ENCODE results near the gene NOS2. TPM values are rescaled to one million over a fixed set of nuclear protein-coding genes. Genes with fewer than 3 reads are reported as not detected.

NOS2 gene
- total and polyA plus RNA-seq, 2 donors (not counting 1 experiment from before 2014, with no cell fraction given), result under 0.01 TPM; not detected in 1

GRCh38 chr17:27766438-27766837 is 33.9 kb downstream of the NOS2 start:
- H4K20me1 ChIP-seq (ENCODE audit: control insufficient read depth, extremely low read depth, insufficient read depth, low read length), result no peaks in the 10 kb centered on the region
- no peak overlapping the region for H3K27ac ChIP-seq (ENCODE audit: insufficient read depth, low read length)
- no peak overlapping the region for H3K4me2 ChIP-seq (ENCODE audit: extremely low read depth, insufficient read depth, low read length)
- no peaks in the 10 kb centered on the region for H3K9me3 ChIP-seq (ENCODE audit: control insufficient read depth, insufficient read depth, low read depth, low read length)
- no peaks in the 10 kb centered on the region for H3K4me1 ChIP-seq (ENCODE audit: control insufficient read depth, extremely low read depth, insufficient read depth, low read length)
- H3K9ac ChIP-seq (ENCODE audit: insufficient read depth, low read length), result no peak overlapping the region
- no peak overlapping the region for H2AFZ ChIP-seq (ENCODE audit: low read length)
- no peak for TF ChIP-seq EZH2 (IDR thresholded peaks at IDR 0.05; ENCODE audit: low read length, missing control alignments)
- no peaks in the 10 kb centered on the region for H3K36me3 ChIP-seq (ENCODE audit: control insufficient read depth, insufficient read depth, low read length)
- no peaks in the 10 kb centered on the region for H3K27me3 ChIP-seq (ENCODE audit: control insufficient read depth, insufficient read depth, low read length)
- H3K79me2 ChIP-seq (ENCODE audit: control insufficient read depth, insufficient read depth, low read length), result no peaks in the 10 kb centered on the region
- no peak for DNase-seq (ENCODE audit: low read depth in 2 of 2)
- no peak overlapping the region for H3K4me3 ChIP-seq (replicated peaks in 1 of 4; ENCODE audit: control extremely low read depth in 1 of 4, insufficient read depth in 1 of 4, low read depth in 3 of 4, low read length in 4 of 4)

DNA sequence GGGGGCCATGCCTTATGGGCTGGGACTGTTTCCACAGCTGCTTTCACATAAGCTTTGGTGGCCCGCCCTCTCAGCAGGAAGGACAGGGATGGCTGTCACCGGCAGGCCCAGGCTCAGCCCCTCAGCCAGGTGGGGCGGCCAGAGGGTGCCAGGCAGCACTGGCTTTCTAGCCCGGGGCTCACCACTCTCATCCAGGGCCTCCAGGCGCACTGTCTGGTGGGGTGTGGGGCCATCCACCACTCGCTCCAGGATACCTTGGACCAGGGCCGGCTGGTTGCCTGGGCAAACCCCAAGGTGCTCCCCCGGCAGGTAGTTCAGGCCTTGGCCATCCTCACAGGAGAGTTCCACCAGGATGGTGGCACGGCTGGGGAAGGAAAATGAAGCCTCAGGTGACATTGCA is 35.0 kb downstream of the NOS2 start:
- H3K36me3 ChIP-seq (ENCODE audit: control insufficient read depth, insufficient read depth, low read length), result no peaks in the 10 kb centered on the region
- H3K27ac ChIP-seq (ENCODE audit: insufficient read depth, low read length), result no peak overlapping the region
- H2AFZ ChIP-seq (ENCODE audit: low read length), result no peak overlapping the region
- H3K4me2 ChIP-seq (ENCODE audit: extremely low read depth, insufficient read depth, low read length), result no peak overlapping the region
- no peaks in the 10 kb centered on the region for H3K27me3 ChIP-seq (ENCODE audit: control insufficient read depth, insufficient read depth, low read length)
- H3K4me1 ChIP-seq (ENCODE audit: control insufficient read depth, extremely low read depth, insufficient read depth, low read length), result no peaks in the 10 kb centered on the region
- no peak for TF ChIP-seq EZH2 (IDR thresholded peaks at IDR 0.05; ENCODE audit: low read length, missing control alignments)
- TF ChIP-seq, protein P1, sequence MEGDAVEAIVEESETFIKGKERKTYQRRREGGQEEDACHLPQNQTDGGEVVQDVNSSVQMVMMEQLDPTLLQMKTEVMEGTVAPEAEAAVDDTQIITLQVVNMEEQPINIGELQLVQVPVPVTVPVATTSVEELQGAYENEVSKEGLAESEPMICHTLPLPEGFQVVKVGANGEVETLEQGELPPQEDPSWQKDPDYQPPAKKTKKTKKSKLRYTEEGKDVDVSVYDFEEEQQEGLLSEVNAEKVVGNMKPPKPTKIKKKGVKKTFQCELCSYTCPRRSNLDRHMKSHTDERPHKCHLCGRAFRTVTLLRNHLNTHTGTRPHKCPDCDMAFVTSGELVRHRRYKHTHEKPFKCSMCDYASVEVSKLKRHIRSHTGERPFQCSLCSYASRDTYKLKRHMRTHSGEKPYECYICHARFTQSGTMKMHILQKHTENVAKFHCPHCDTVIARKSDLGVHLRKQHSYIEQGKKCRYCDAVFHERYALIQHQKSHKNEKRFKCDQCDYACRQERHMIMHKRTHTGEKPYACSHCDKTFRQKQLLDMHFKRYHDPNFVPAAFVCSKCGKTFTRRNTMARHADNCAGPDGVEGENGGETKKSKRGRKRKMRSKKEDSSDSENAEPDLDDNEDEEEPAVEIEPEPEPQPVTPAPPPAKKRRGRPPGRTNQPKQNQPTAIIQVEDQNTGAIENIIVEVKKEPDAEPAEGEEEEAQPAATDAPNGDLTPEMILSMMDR (conservative IDR thresholded peaks at IDR 0.05 in 1 of 2, IDR thresholded peaks at IDR 0.05 in 1 of 2; ENCODE audit: low read depth in 1 of 2, low read length in 2 of 2), result no peak
- no peaks in the 10 kb centered on the region for H3K9me3 ChIP-seq (ENCODE audit: control insufficient read depth, insufficient read depth, low read depth, low read length)
- no peak overlapping the region for H3K9ac ChIP-seq (ENCODE audit: insufficient read depth, low read length)
- no peaks in the 10 kb centered on the region for H3K79me2 ChIP-seq (ENCODE audit: control insufficient read depth, insufficient read depth, low read length)
- H4K20me1 ChIP-seq (ENCODE audit: control insufficient read depth, extremely low read depth, insufficient read depth, low read length), result no peaks in the 10 kb centered on the region
- DNase-seq (ENCODE audit: low read depth in 2 of 2), result no peak
- no peak overlapping the region for H3K4me3 ChIP-seq (replicated peaks in 1 of 4; ENCODE audit: control extremely low read depth in 1 of 4, insufficient read depth in 1 of 4, low read depth in 3 of 4, low read length in 4 of 4)

DNA sequence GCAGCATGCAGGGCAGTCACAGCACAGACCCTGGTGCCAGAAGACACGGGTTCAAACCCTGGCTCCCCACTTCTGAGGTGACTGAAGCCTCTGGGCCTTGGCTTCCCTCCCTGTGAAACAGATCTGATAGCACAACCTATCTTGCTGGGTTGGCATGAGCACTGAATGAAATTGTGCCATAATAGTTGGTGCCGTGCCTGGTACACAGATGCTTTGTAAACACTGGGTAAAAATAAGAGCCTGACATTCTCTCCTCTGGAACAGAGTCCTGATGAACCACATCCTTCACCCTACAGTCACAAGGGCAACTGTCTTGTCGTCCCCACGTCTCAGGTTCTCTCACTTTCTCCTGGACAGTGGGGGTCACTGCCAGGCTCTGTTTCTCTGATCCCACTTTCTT is 35.7 kb downstream of the NOS2 start:
- no peak for DNase-seq (ENCODE audit: low read depth in 2 of 2)
- Histone ChIP-seq H3K27ac (ENCODE audit: insufficient read depth, low read length) (no peak overlapping the region), H3K4me2 (ENCODE audit: extremely low read depth, insufficient read depth, low read length) (no peak overlapping the region), H4K20me1 (ENCODE audit: control insufficient read depth, extremely low read depth, insufficient read depth, low read length) (no peaks in the 10 kb centered on the region), H3K4me3 (replicated peaks in 1 of 4; ENCODE audit: control extremely low read depth in 1 of 4, insufficient read depth in 1 of 4, low read depth in 3 of 4, low read length in 4 of 4) (no peak overlapping the region), H3K36me3 (ENCODE audit: control insufficient read depth, insufficient read depth, low read length) (no peaks in the 10 kb centered on the region), H3K9ac (ENCODE audit: insufficient read depth, low read length) (no peak overlapping the region), H3K79me2 (ENCODE audit: control insufficient read depth, insufficient read depth, low read length) (no peaks in the 10 kb centered on the region), H3K4me1 (ENCODE audit: control insufficient read depth, extremely low read depth, insufficient read depth, low read length) (no peaks in the 10 kb centered on the region), H3K27me3 (ENCODE audit: control insufficient read depth, insufficient read depth, low read length) (no peaks in the 10 kb centered on the region), H3K9me3 (ENCODE audit: control insufficient read depth, insufficient read depth, low read depth, low read length) (no peaks in the 10 kb centered on the region), H2AFZ (ENCODE audit: low read length) (no peak overlapping the region)
- TF ChIP-seq, protein P1 (conservative IDR thresholded peaks at IDR 0.05 in 1 of 2, IDR thresholded peaks at IDR 0.05 in 1 of 2; ENCODE audit: low read depth in 1 of 2, low read length in 2 of 2), result no peak
- no peak for TF ChIP-seq EZH2 (IDR thresholded peaks at IDR 0.05; ENCODE audit: low read length, missing control alignments)
